HFF-Myc (cell line): ENCODE measurements around the gene EOGT.

Source experiments
- DNase-seq: peaks from one replicate; pipeline ENCODE4 v3.0.0-alpha.2; 2011; ENCODE audit warnings: low read depth; ENCODE audit errors: extremely low read depth
- H3K4me3 ChIP-seq: replicated peaks from 2 replicates; pipeline ENCODE4 v1.5.1; 2011; ENCODE audit warnings: low read depth, mild to moderate bottlenecking, control low read depth, low read length
- CTCF ChIP-seq: IDR thresholded peaks from 2 replicates; pipeline ENCODE4 v1.5.1; 2012; ENCODE audit warnings: mild to moderate bottlenecking, low read depth, low read length, control low read depth; ENCODE audit errors: missing control alignments

EOGT gene

GRCh38 chr3:69048990-69049389 is 35.5 kb upstream of the EOGT start:
- H3K4me3 ChIP-seq = no peak overlapping the region
- DNase-seq = no peak
- TF ChIP-seq CTCF = no peak

GRCh38 chr3:69044608-69045007 is 31.1 kb upstream of the EOGT start:
- H3K4me3 ChIP-seq = no peak overlapping the region
- DNase-seq = no peak
- no peak for TF ChIP-seq CTCF

- H3K4me3 ChIP-seq = no peak overlapping the region
- DNase-seq = no peak
- no peak for TF ChIP-seq CTCF
Measured at GRCh38 chr3:69033470-69033869, 20.0 kb upstream of the EOGT start.

GRCh38 chr3:69032737-69033136 is 19.3 kb upstream of the EOGT start:
- DNase-seq = no peak
- H3K4me3 ChIP-seq = no peak overlapping the region
- no peak for TF ChIP-seq CTCF

- no peak overlapping the region for H3K4me3 ChIP-seq
- no peak for TF ChIP-seq CTCF
- DNase-seq = no peak
Measured at GRCh38 chr3:69032142-69032541, 18.7 kb upstream of the EOGT start.

- no peak for DNase-seq
- no peak for TF ChIP-seq CTCF
- H3K4me3 ChIP-seq = no peak overlapping the region
Measured at GRCh38 chr3:69031635-69032034, 18.2 kb upstream of the EOGT start.

- no peak for TF ChIP-seq CTCF
- DNase-seq = no peak
- no peak overlapping the region for H3K4me3 ChIP-seq
Measured at GRCh38 chr3:69020857-69021256, 7.4 kb upstream of the EOGT start.
